Aorta (tissue), 5 donors: ENCODE results near the gene ERO1A. TPM values are rescaled to one million over a fixed set of nuclear protein-coding genes. Genes with fewer than 3 reads are reported as not detected.

Source experiments
- ATAC-seq: fragments of 200-7000 bp; cut with Tn5 transposase; one replicate; pipeline ENCODE4 v1.9.1; 2022; ENCODE audit warnings: moderate library complexity; ENCODE audit not compliant: low FRiP score
- DNase-seq, 2 donors: peaks; one replicate each; pipeline ENCODE4 v3.0.0-alpha.2; 2020
- H3K27ac ChIP-seq, 2 donors: one replicate each; pipeline ENCODE4 v1.5.1; 2013; ENCODE audit warnings: low read length in 2 of 2, mild to moderate bottlenecking in 2 of 2, moderate library complexity in 2 of 2, control low read depth in 1 of 2, inconsistent platforms in 1 of 2, low read depth in 1 of 2
- H3K27me3 ChIP-seq, 2 donors: one replicate each; pipeline ENCODE4 v1.6.1; 2013; ENCODE audit warnings: control low read depth in 1 of 2, low read length in 1 of 2, mild to moderate bottlenecking in 1 of 2, moderate library complexity in 1 of 2; ENCODE audit not compliant: insufficient read depth in 2 of 2, control insufficient read depth in 1 of 2
- H3K36me3 ChIP-seq, 2 donors: one replicate each; pipeline ENCODE4 v1.6.1; 2013; ENCODE audit warnings: control low read depth in 1 of 2, low read length in 1 of 2, mild to moderate bottlenecking in 1 of 2; ENCODE audit not compliant: insufficient read depth in 2 of 2, control insufficient read depth in 1 of 2
- H3K4me1 ChIP-seq, 2 donors: one replicate each; pipeline ENCODE4 v1.6.1; 2013; ENCODE audit warnings: low read length in 2 of 2, control low read depth in 1 of 2, mild to moderate bottlenecking in 1 of 2, moderate library complexity in 1 of 2; ENCODE audit not compliant: insufficient read depth in 2 of 2, control insufficient read depth in 1 of 2
- H3K4me3 ChIP-seq, 2 donors: one replicate each; pipeline ENCODE4 v1.5.1; 2013; ENCODE audit warnings: low read length in 2 of 2, control low read depth in 1 of 2, mild to moderate bottlenecking in 1 of 2
- H3K9me3 ChIP-seq: one replicate; pipeline ENCODE4 v1.6.1; 2013; ENCODE audit warnings: mild to moderate bottlenecking, low read length; ENCODE audit not compliant: control insufficient read depth
- WGBS, 2 donors: extraction: QIAGEN DNeasy Blood & Tissue Kit; methylation state at CpG; one replicate each; pipeline ENCODE4 v1.1.7; 2013; 5-methylcytosine and 5-hydroxymethylcytosine counted together
- intact Hi-C, 2 donors: fragments of 100-400 bp; cut with DNase I; formaldehyde crosslinking; loops; one replicate each; pipeline versions ENCODE4 v1.14.2 to v1.15.0; 2022
- polyA plus RNA-seq, 2 donors: library from polyadenylated mRNA; stranded (reverse); fragments of 200-250 nt; gene quantifications; one replicate each; pipeline ENCODE4 v1.2.3, GENCODE V29; 2013
- total RNA-seq, 2 donors: library from RNA; stranded (reverse); fragmentation: NEBNext Ultra II Directional; extraction: Animal tissue kit (Norgen Biotek cat#: 25700); gene quantifications; one replicate each; pipeline ENCODE4 v1.2.1, GENCODE V29; 2021
- donor health status: healthy with polysubstance abuse.
- donor health status: Bipolar disorder and iron deficiency.
- donor health status: DM: no; HTN: no; CAD: no.
- donor health status: DM: no; HTN: no; CAD: no.
- donor health status: DM: yes; HTN: yes; CAD: no.

Gene ERO1A
- total and polyA plus RNA-seq, 4 donors: 7.5 to 61.8 (median 31.0) TPM

DNA sequence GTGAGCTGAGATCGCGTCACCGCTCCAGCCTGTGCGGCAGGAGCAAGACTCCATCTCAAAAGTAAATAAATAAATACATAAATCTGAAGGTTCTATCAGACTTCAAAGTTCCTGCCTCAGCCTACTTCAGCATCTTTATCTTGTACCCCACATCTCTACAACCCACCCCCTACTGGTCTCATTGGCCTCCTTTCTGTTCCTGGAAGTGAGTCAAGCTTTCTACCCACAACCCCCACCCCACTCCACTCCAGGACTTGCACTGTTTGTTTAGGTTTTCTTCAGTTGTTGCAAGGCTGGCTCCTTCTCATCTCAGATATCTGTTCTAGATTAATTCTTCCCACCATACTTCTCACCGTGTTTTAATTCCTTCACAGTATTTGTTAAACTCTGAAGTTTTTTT is 10.9 kb upstream of the ERO1A start:
- Histone ChIP-seq H3K27me3 (no peaks in the 10 kb centered on the region), H3K27ac (no peak overlapping the region), H3K36me3 (no peaks in the 10 kb centered on the region), H3K4me1 (peaks cover 0 to 5% of the 10 kb centered on the region in 2 donors), H3K9me3 (no peaks in the 10 kb centered on the region), H3K4me3 (peak overlapping the region in 1 of 2 donors; percentile 95)
- ATAC-seq (no peak), DNase-seq (no peak)
- intact Hi-C loops: no loop called here
- 88 to 89% methylated on average over 5 of the region's 5 CpGs for WGBS, 2 donors

DNA sequence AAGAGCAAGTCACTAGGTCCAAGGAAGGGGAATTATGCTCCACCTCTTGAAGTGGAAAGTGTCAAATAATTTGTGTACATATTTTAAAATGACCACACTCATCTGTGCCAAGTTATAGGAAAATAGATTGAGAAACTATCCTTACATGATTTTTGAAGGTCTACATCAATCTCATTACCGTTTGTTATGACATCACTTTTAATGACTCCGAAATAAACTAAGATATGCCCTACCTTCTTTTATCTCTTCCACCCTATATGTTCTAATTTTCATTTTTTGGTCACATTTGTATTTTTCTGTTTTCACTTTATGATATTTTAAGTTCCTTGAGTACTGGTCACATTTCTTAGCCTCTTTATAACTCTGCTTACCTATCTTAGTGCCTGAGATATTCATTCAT is 8.3 kb upstream of the ERO1A start:
- intact Hi-C loops: no loop called here
- Histone ChIP-seq H3K36me3 (no peaks in the 10 kb centered on the region), H3K27me3 (no peaks in the 10 kb centered on the region), H3K27ac (no peak overlapping the region), H3K4me3 (no peak overlapping the region), H3K9me3 (no peaks in the 10 kb centered on the region), H3K4me1 (peaks cover 0 to 5% of the 10 kb centered on the region in 2 donors)
- 91 to 92% methylated on average over 2 of the region's 2 CpGs for WGBS, 2 donors
- DNase-seq (no peak), ATAC-seq (no peak)

DNA sequence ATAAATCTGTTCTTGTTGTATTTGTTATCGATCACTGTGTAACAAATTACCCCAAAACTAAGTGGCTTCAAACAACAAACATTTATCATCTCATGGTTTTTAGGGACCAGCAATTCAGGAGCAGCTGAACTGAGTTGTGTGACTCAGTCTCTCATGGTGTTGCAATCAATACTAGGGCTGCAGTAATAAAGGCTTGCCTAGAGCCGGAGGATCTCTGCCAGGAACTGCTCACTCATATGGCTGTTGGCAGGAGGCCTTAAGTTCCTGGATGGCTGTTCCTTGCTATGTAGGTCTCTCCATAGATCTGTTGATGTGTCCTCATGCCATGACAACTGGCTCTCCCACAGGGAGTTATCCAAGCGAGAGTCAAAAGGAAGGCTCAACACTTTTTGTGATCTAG is 7.9 kb upstream of the ERO1A start:
- Histone ChIP-seq H3K4me3 (no peak overlapping the region), H3K27ac (no peak overlapping the region), H3K27me3 (no peaks in the 10 kb centered on the region), H3K36me3 (no peaks in the 10 kb centered on the region), H3K4me1 (peaks cover 0 to 5% of the 10 kb centered on the region in 2 donors), H3K9me3 (no peaks in the 10 kb centered on the region)
- 57 to 61% methylated on average over 3 of the region's 3 CpGs for WGBS, 2 donors
- intact Hi-C loops: no loop called here
- no peak for ATAC-seq
- DNase-seq: peak in 1 of 2 donors; percentile 57

DNA sequence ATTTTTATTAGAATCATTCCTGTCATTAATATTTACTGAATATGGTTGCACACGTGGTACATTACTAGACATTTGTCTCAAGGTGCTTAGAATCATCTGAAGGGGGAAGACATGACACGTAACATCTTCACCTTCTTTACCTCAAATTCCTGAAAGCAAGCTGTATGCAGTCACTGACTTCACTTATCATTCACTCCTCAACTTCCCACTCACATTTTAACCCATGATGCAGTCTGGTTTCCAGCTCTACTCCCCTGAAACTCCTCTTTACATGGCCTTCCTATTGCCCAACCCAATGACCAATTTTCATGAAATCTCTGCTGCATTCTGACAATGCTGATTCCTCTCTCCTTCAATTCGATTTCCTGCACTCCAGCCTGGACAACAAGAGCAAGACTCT is 5.9 kb upstream of the ERO1A start:
- no peaks in the 10 kb centered on the region for H3K36me3 ChIP-seq
- H3K27ac ChIP-seq: no peak overlapping the region
- no peaks in the 10 kb centered on the region for H3K9me3 ChIP-seq
- no peak for DNase-seq
- ATAC-seq: no peak
- H3K27me3 ChIP-seq: no peaks in the 10 kb centered on the region
- H3K4me1 ChIP-seq: no peaks in the 10 kb centered on the region
- intact Hi-C loops: no loop called here
- 73 to 77% methylated on average over 3 of the region's 3 CpGs for WGBS, 2 donors
- no peak overlapping the region for H3K4me3 ChIP-seq

DNA sequence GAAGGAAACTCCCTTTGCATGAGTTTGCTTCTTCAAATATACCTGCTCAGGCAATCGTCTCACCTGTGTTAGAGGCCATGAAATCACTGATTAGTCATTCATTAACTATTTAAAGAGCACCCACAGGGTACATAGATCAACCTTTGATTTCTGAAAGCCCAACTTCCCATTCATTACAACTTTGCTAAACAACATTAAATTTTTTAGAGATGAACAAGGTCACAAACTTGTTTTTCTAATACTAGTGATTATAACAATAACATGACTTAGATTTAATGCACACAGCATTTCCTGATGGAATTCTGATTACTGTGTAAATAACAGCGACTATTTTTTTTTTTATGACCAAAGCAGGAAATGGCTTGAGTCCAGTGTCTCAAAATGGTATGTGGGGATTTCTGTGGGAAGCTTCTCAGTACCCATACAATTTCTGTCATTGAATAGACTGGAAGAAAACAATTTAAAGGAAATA is 5.4 kb upstream of the ERO1A start:
- no peaks in the 10 kb centered on the region for H3K9me3 ChIP-seq
- H3K4me1 ChIP-seq: no peaks in the 10 kb centered on the region
- WGBS, 2 donors: 39 to 49% methylated on average over 2 of the region's 2 CpGs
- no peaks in the 10 kb centered on the region for H3K27me3 ChIP-seq
- no peaks in the 10 kb centered on the region for H3K36me3 ChIP-seq
- ATAC-seq (no peak), DNase-seq (no peak)
- intact Hi-C loops: no loop called here
- no peak overlapping the region for H3K4me3 ChIP-seq
- H3K27ac ChIP-seq: no peak overlapping the region

DNA sequence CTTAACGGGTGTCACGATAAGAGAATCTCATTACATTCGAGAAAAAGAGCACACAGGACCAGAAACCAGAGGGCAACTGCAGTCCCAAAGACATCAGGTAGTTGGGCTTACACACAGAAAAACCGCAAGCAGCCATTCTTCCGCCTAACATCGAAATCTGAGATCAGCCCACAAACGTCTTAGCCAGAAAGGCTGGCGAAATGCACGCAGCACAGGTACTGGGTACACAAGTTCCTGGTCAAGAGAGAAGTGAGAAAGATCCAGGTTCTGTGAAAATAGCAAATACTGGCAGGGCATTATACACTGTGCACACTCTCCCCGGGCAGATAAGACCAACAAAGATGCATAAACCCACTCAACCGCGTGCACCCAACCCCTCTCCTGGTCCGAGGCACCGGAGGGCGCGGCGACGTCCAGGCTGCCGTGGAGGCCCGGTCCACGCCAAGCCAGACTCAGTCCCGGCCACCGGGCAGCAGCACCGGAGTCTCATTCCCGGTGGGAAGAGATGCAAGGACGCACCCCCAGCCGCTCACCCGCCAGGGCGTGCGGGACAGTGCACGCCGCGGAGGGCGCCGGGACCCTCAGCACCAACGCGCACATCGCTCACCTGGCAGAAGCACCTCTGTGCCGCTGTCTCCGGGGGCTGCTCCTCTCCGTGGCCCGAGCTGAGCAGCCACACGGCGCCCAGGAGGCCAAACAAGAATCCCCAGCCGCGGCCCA is 437 bp downstream of the ERO1A start:
- peaks cover 0 to 5% of the 10 kb centered on the region in 2 donors for H3K4me1 ChIP-seq
- H3K9me3 ChIP-seq: no peaks in the 10 kb centered on the region
- intact Hi-C loops: loop anchor here (5.0 to 10.0 kb wide), 2 partner anchors 140 to 143 kb away; partner anchors contain the start of genes GPR137C (in 2 of the 2) and TXNDC16 (in 2 of the 2)
- no peaks in the 10 kb centered on the region for H3K36me3 ChIP-seq
- H3K4me3 ChIP-seq: peak overlapping the region; percentile 51 to 67
- 0% methylated on average over 46 of the region's 46 CpGs for WGBS, 2 donors
- no peaks in the 10 kb centered on the region for H3K27me3 ChIP-seq
- peak; percentile 61 for ATAC-seq
- H3K27ac ChIP-seq: peak overlapping the region; percentile 6 to 89
- peak in 1 of 2 donors; percentile 62 for DNase-seq

DNA sequence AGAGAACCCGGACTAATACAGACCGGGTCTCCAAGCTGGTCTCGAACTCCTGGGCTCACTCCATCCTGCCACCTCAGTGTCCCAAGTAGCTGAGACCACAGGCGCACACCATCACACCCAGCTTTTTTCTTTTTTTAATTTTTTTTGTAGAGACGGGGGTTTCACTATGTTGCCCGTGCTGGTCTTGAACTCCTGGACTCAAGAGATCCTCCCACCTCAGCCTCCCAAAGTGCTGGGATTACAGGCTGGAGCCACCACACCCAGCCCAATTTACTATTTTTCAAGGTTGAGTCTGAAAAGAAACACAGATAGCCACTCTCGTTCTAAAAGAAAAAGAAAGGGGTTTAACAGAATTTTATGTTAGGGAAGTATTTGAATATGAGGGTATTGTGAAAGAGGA is 1.8 kb downstream of the ERO1A start:
- Histone ChIP-seq H3K36me3 (no peaks in the 10 kb centered on the region), H3K9me3 (no peaks in the 10 kb centered on the region), H3K4me3 (no peak overlapping the region), H3K4me1 (peaks cover 0 to 5% of the 10 kb centered on the region in 2 donors), H3K27ac (no peak overlapping the region), H3K27me3 (no peaks in the 10 kb centered on the region)
- 93 to 98% methylated on average over 7 of the region's 7 CpGs for WGBS, 2 donors
- ATAC-seq (no peak), DNase-seq (no peak)
- intact Hi-C loops: loop anchor here in 1 of 2 donors (10.0 kb wide), 1 partner anchor 139 kb away; the partner anchor contains the start of genes GPR137C and TXNDC16

DNA sequence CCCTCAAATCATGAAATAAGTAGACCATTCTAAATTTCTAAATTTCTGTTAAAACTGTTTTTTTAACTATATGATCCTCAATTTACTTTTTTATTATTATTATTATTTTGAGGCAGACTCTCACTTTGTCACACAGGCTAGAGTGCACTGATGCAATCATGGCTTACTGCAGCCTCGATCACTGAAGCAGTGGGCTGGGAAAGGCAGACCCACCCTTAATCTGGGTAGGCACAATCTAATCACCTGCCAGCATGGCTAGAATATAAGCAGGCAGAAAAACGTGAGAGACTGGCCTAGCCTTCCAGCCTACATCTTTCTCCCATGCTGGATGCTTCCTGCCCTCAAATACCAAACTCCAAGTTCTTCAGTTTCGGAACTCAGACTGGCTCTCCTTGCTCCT is 2.3 kb downstream of the ERO1A start:
- Histone ChIP-seq H3K9me3 (no peaks in the 10 kb centered on the region), H3K4me3 (no peak overlapping the region), H3K4me1 (peaks cover 0 to 5% of the 10 kb centered on the region in 2 donors), H3K36me3 (no peaks in the 10 kb centered on the region), H3K27me3 (no peaks in the 10 kb centered on the region), H3K27ac (no peak overlapping the region)
- DNase-seq (no peak), ATAC-seq (no peak)
- 76 to 78% methylated on average over 3 of the region's 3 CpGs for WGBS, 2 donors
- intact Hi-C loops: loop anchor here in 1 of 2 donors (10.0 kb wide), 1 partner anchor 138 kb away; the partner anchor contains the start of genes GPR137C and TXNDC16
